Measurements from ENCODE around the gene CDK5RAP1. TPM values are rescaled to one million over a fixed set of nuclear protein-coding genes. Genes with fewer than 3 reads are reported as not detected.

CDK5RAP1 gene
- total RNA-seq, 2 donors from 2014 or later, result 26.2 to 26.3 TPM

DNA sequence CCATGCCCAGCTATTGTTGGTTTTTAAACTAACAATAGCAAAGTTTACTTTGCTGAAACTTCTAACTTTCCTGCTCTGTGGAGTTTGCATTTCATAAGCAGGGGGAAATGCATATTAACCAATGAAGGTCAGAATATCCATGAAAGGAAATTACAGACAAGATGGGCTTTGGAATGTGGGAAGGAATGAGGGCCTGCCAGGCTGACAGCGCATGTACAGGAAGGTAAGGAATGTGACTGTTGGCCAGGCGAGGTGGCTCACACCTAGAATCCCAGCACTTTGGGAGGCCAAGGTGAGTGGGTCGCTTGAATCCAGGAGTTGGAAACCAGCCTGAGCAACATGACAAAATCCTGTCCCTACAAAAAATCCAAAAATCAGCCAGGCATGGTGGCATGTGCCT, 49.6 kb downstream of the CDK5RAP1 start:
- H3K4me3 ChIP-seq, result no peak overlapping the region
- no peaks in the 10 kb centered on the region for H3K27me3 ChIP-seq (replicated peaks; ENCODE audit: insufficient read depth)
- ATAC-seq (ENCODE audit: insufficient number of reproducible peaks, low FRiP score, low read depth) (no peak), DNase-seq (ENCODE audit: low spot score) (no peak)
- H3K27ac ChIP-seq, result no peak overlapping the region
- TF ChIP-seq, protein P1, sequence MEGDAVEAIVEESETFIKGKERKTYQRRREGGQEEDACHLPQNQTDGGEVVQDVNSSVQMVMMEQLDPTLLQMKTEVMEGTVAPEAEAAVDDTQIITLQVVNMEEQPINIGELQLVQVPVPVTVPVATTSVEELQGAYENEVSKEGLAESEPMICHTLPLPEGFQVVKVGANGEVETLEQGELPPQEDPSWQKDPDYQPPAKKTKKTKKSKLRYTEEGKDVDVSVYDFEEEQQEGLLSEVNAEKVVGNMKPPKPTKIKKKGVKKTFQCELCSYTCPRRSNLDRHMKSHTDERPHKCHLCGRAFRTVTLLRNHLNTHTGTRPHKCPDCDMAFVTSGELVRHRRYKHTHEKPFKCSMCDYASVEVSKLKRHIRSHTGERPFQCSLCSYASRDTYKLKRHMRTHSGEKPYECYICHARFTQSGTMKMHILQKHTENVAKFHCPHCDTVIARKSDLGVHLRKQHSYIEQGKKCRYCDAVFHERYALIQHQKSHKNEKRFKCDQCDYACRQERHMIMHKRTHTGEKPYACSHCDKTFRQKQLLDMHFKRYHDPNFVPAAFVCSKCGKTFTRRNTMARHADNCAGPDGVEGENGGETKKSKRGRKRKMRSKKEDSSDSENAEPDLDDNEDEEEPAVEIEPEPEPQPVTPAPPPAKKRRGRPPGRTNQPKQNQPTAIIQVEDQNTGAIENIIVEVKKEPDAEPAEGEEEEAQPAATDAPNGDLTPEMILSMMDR (IDR thresholded peaks at IDR 0.05), result no peak
- H3K36me3 ChIP-seq, result peaks cover 7% of the 10 kb centered on the region
- no peaks in the 10 kb centered on the region for H3K4me1 ChIP-seq (ENCODE audit: control insufficient read depth in 1 of 2, low read depth in 2 of 2)
- H3K9me3 ChIP-seq, result no peaks in the 10 kb centered on the region

DNA sequence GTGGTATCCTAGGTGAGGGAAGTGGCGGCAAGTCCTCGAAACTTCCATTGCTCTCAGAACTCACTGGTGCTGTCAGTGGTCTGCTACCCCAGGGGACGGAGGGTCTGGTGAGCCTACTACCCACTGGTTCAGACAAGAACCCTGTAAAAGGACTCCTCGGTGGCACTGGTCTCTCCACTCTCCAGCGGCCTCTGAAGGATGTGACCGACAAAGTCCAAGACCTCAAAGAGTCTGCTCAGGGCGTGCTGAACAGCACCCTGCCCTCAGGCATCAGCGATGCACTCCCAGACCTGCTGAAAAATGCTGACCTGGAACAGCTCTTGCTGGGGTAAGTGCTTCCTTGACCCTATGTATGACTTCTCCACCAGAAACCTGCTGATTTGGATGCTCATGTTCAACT, 51.8 kb downstream of the CDK5RAP1 start:
- TF ChIP-seq, protein P1 (IDR thresholded peaks at IDR 0.05), result no peak
- H3K36me3 ChIP-seq, result peaks cover 3% of the 10 kb centered on the region
- DNase-seq (ENCODE audit: low spot score) (no peak), ATAC-seq (ENCODE audit: insufficient number of reproducible peaks, low FRiP score, low read depth) (no peak)
- H3K4me1 ChIP-seq (ENCODE audit: control insufficient read depth in 1 of 2, low read depth in 2 of 2), result no peaks in the 10 kb centered on the region
- no peak overlapping the region for H3K4me3 ChIP-seq
- no peaks in the 10 kb centered on the region for H3K27me3 ChIP-seq (replicated peaks; ENCODE audit: insufficient read depth)
- H3K9me3 ChIP-seq, result no peaks in the 10 kb centered on the region
- H3K27ac ChIP-seq, result no peak overlapping the region

DNA sequence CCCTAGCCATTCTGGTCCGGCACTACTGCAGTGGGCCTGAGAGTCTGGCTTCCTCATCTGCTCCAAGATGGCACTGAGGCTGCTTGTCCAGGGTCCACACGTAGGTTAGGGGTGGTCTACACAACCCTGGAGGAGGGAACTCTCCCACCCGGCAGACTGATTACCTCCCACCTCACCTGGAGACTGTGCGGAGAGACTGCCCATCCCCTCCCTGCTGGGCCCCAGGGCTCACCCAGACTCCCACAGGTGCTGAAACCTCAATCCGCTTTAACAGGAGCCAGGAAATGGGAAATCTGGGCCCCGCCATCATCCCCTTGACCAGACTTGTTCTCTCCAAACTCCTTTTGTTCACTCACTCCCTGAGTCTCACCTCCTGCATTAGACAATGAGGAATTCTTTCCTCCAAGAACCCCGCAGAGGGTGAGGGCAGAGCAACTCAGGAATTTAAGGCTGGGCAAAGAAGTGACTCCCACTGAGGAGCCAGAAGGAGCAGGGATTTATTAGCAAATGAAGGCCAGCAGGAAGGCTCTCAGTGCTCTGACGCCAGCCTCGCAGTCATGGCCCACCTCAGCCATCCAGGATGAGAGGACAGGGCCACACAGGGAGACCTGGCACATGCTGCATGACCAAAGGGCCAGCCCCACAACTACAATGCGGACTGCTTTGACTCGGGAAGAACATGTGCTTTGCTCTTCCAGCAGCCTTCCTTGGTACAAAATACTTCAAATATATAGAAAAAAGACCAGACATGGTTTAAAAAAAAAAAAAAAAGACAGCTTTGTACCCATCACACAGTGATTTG, 53.0 kb downstream of the CDK5RAP1 start:
- Histone ChIP-seq H3K9me3 (no peaks in the 10 kb centered on the region), H3K36me3 (peaks cover 3% of the 10 kb centered on the region), H3K27ac (no peak overlapping the region), H3K4me1 (ENCODE audit: control insufficient read depth in 1 of 2, low read depth in 2 of 2) (no peaks in the 10 kb centered on the region), H3K4me3 (no peak overlapping the region), H3K27me3 (replicated peaks; ENCODE audit: insufficient read depth) (no peaks in the 10 kb centered on the region)
- TF ChIP-seq, protein P1 (IDR thresholded peaks at IDR 0.05), result no peak
- ATAC-seq (ENCODE audit: insufficient number of reproducible peaks, low FRiP score, low read depth) (no peak), DNase-seq (ENCODE audit: low spot score) (no peak)

DNA sequence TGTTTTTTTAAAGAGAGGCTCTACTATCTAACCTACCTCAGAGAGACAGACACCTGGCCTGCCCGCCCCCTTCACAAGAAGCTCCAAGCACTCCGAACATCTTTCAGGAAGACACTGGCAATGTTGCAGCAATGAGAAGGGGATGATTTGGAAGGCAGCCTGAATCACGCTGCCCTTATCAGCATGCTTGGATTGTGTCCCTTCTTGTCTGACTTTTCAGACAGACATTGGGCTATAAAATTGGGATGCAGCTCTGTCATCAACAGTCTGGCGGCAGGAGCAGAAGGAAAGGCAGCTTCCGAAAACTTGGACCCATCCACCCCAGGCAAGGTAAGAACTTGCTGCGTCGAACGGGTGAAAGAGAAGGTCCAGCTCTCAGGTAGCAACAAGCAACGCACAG, 56.0 kb downstream of the CDK5RAP1 start:
- TF ChIP-seq, protein P1 (IDR thresholded peaks at IDR 0.05), result no peak
- Histone ChIP-seq H3K27ac (no peak overlapping the region), H3K4me3 (no peak overlapping the region), H3K9me3 (no peaks in the 10 kb centered on the region), H3K4me1 (ENCODE audit: control insufficient read depth in 1 of 2, low read depth in 2 of 2) (no peaks in the 10 kb centered on the region), H3K27me3 (replicated peaks; ENCODE audit: insufficient read depth) (no peaks in the 10 kb centered on the region), H3K36me3 (peaks cover 3% of the 10 kb centered on the region)
- ATAC-seq (ENCODE audit: insufficient number of reproducible peaks, low FRiP score, low read depth) (no peak), DNase-seq (ENCODE audit: low spot score) (no peak)

DNA sequence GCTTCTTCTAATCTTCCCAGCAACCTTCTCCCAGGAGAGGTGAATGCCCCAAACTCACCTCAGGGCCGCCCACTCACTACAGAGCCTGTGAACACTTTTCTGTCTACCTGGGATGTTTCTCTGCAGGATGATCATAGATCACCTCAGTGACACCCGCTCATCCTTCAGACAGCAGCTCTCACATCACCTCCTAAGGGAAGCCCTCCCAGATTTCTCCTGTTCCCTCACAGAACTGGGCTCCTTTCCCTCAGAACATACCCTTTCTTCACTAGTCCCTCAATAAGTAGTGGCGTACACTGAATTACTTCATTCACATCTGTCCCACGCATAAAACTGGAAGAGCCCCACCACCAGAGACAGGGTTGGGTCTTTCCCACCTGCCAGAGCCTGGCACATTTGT, 57.8 kb downstream of the CDK5RAP1 start:
- H3K27me3 ChIP-seq (replicated peaks; ENCODE audit: insufficient read depth), result no peaks in the 10 kb centered on the region
- DNase-seq (ENCODE audit: low spot score), result no peak
- no peak overlapping the region for H3K27ac ChIP-seq

More for the DNA sequence above, 57.8 kb downstream of the CDK5RAP1 start:
- H3K36me3 ChIP-seq, result no peaks in the 10 kb centered on the region
- H3K4me3 ChIP-seq, result no peak overlapping the region
- ATAC-seq (ENCODE audit: insufficient number of reproducible peaks, low FRiP score, low read depth), result no peak
- TF ChIP-seq, protein P1 (IDR thresholded peaks at IDR 0.05), result no peak
- no peaks in the 10 kb centered on the region for H3K4me1 ChIP-seq (ENCODE audit: control insufficient read depth in 1 of 2, low read depth in 2 of 2)
- no peaks in the 10 kb centered on the region for H3K9me3 ChIP-seq

Data from thoracic aorta (tissue), 2 donors.